GM18511 (cell line): Measurements from ENCODE around the gene AIP.
A peak's percentile ranks its signal among the peaks of the same experiment; 100 is the strongest.
"Not testable (repeated sequence)": the region's sequence is repeated elsewhere in the genome, so short reads cannot be mapped to it uniquely, and the experiment has no call there.

ENCODE experiments used
- ATAC-seq: cut with Tn5 transposase; IDR thresholded peaks from one replicate; pipeline ENCODE4 v1.9.1; 2021; ENCODE audit warnings: mild to moderate bottlenecking, moderate library complexity; ENCODE audit not compliant: unreplicated experiment

Gene AIP

GRCh38 chr11:67505605-67506396, 23.0 kb downstream of the AIP start:
- peak; percentile 24 for ATAC-seq

DNA sequence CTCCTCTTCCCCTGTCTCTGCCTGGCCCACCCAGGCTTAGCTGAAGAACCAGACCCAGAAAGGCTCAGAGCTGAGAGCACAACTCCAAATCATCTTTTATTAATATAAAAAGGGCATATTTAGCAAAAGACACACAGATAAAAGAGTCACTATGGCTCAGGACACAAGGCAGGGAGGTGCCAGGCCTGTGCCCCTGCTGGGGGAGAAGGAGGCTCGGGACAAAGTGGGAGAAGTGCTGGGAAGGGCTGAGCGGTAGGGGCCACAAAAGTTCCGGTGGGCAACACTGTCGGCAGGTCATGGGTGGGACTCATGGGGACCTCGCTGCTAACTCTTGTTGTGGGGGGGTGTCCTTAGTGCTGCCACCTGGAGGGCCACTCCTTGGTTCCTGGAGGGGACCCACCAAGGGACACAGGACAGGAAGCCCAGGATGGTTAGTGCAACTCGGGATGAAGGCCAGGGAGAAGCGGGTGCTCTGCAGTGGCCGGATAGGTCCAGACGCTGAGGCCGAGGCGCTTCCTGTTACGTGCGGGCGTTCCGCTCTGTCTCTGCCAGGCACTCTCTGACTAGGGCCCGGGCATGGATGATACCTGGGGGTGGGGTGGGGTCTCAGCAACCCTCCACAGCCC, 23.7 kb downstream of the AIP start:
- no peak for ATAC-seq

GRCh38 chr11:67507242-67507863, 24.5 kb downstream of the AIP start:
- ATAC-seq, result no peak

DNA sequence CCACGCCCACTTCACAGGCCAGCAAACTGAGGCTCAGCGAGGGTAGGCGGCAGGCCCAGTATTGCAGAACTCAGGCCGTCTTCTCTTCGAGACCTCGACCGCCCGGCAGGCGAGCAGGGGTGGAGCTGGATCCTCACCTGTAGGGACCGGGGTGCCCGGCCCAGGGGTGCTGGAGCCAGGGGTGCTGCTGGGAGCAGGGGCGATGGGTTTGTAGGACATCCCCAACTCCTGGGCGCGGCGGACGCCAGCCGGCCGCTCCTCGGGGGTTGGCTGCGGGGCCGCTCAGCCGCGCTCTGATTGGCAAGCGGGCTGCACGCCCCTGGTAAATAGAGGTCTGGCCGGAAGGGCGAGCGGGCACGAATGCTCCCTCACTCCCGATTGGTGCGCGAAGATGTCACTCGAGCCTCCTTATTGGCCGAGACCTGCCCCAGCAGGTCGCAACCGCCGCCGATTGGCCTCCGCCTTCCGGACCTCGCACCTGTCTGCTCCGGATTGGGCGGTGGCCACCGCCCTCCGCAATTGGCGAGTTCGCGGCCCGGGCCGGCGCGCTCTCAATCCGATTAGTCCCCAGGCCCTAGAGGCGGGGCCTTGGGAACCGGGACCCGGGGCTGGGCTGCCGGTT, 25.1 kb downstream of the AIP start, which contains the start of gene CDK2AP2:
Gene CDK2AP2, minus strand, starts transcription at position 299 of the 622 bp plus-strand sequence. Its CDS starts 80 bp downstream, at position 219.
- ATAC-seq, result peak; percentile 76

- peak; percentile 45 for ATAC-seq
Measured at GRCh38 chr11:67508486-67509121, 25.8 kb downstream of the AIP start.

DNA sequence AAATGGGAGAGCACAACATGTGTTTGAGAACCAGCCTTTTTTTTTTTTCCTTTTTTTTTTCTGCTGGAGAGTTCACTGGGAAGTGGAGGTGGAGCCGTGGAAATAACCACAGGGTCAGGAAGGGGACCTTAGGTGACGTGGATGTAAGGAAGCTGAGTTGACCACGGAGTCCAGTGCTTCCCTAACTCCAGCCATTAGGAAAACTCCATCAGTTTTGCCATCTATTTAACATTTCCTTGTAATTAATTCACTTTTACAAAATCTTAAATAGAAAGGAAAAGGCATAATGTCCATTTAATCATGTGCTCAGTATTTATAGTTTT, 27.2 kb downstream of the AIP start:
- ATAC-seq, result no peak

DNA sequence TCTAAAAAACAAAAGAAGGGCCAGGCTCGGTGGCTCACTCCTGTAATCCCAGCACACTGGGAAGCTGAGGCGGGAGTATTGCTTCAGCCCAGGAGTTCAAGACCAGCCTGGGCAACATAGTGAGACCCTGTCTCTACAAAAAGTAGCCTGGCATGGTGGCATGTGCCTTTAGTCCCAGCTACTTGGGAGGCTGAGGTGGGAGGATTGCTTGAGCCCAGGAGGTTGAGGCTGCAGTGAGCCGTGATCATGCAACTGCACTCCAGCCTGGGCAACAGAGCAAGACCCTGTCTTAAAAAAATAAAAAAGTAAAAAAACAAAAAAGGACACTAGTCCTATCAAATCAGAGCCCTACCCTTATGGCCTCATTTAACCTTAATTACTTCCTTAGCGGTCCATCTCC, 28.7 kb downstream of the AIP start:
- not testable (repeated sequence) for ATAC-seq

- ATAC-seq, result no peak
Measured at GRCh38 chr11:67514116-67514515, 31.3 kb downstream of the AIP start.

- no peak for ATAC-seq
Measured at GRCh38 chr11:67516806-67517205, 34.0 kb downstream of the AIP start.

- ATAC-seq, result no peak
Measured at GRCh38 chr11:67517784-67518552, 35.1 kb downstream of the AIP start.

DNA sequence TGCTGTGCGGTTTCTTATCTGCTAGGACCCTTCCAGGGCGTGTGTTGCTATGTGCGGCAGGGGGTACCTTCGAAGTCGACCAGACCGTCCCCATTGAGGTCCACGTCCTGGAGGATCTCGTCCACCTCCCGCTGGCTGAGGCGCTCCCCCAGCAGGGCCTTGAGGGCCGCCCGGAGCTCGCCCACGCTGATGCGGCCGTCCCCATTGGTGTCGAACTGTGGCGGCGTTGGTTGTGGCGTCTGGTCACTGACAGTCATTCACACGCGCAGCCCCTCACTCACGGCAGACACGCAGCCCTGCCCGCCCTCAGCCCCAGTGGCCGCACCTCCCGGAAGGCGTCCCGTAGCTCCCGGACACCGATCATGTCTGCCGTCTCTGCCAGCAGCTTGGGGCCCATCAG, 36.9 kb downstream of the AIP start:
- ATAC-seq, result no peak

DNA sequence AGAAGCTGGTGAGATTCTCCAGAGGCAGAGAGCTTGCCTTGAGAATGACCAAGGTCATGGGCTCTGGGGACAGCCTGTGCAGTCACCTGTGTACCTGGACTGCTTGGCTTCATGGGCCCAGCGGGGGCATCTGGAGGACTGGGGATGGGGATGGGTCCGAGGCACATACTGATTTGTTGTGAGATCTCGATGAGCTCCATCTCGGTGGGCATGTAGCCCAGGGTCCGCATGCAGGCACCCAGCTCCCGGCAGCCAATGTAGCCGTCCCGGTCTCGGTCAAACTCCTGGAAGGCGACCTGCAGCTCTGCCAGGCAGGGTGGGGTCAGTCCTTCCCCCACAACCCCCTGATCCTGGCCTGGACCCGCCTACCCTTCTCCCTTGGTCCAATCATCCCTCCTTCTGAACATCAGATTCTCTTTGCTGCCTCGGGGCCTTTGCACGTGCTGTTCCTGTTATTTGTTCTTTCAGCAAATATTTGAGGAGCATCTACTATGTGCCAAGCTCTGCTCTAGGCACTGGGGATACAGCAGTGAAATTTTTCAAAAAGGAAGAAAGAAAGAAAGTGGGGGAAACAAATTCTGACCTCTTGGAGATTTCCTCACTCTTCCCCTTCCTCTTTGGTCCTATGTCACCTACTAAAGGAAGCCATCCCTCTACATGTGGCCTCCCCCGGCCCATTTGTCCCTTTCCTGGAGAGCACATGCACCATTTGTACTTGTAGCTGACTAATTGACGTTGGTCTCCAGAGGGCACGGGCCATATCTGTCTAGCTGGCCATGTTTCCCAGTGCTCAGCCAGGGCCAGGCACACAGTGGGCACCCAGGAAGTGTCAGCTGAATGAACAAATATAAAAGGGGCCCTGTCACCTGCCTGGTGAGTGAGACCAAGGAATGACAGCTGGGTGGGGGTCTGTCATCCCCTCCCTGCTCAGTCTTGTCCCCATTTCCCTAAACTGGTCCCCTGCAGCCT, 38.3 kb downstream of the AIP start:
- no peak for ATAC-seq

- ATAC-seq, result no peak
Measured at GRCh38 chr11:67521924-67522323, 39.1 kb downstream of the AIP start.

GRCh38 chr11:67522338-67522737, 39.5 kb downstream of the AIP start:
- no peak for ATAC-seq

DNA sequence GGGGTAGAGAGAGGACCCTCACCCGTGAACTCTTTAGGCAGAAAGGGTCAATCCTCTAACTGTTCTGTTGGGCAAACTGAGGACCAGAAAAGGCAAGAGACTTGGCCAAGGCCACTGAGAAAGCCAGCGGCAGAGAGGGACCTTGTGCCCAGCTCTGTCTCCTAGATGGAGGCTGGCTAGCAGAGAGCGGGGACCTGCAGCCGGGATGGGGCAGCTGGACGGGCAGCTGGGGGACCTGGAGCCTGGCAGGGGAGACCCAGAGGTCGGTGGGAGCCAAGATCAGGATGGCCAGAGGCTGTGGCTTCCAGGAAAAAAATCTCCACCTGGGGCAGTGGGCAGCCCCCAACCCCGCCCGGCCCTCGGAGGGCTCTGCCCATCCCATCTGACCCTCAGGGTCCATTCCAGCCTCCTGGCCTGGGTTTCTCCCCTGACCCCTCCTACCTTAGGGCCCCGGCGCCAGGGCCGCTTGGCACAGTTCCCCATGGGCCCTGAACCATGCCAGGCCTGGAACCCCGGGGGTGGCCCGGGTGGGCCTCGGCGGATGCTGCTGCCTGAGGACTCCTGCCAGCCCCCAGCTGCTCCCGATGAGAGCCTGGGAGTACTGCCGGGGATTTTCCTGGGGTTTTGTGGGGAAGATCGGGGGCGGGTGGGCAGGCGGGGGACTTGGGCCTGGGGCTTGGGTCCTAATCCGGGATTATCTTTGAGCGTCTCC, 40.2 kb downstream of the AIP start, which contains the start of gene CABP2:
Gene CABP2, minus strand, starts transcription at position 603 of the 712 bp plus-strand sequence. Its CDS starts 120 bp downstream, at position 483.
- no peak for ATAC-seq

- ATAC-seq, result no peak
Measured at GRCh38 chr11:67523556-67524479, 41.0 kb downstream of the AIP start.

GRCh38 chr11:67524480-67524808, 41.6 kb downstream of the AIP start:
- ATAC-seq, result no peak
